GM19395 (cell line): ENCODE data around the gene SLC22A4.

Source experiments
- ATAC-seq: cut with Tn5 transposase; IDR thresholded peaks from one replicate; pipeline ENCODE4 v1.9.1; 2021; ENCODE audit warnings: mild to moderate bottlenecking, moderate library complexity; ENCODE audit not compliant: unreplicated experiment

SLC22A4 gene

GRCh38 chr5:132370971-132371602, 76.9 kb downstream of the SLC22A4 start:
- no peak for ATAC-seq

GRCh38 chr5:132371603-132371994, 77.4 kb downstream of the SLC22A4 start:
- no peak for ATAC-seq

GRCh38 chr5:132372127-132372526, 77.9 kb downstream of the SLC22A4 start:
- ATAC-seq: no peak

- ATAC-seq: no peak
Observed at GRCh38 chr5:132372542-132372941, 78.3 kb downstream of the SLC22A4 start.

GRCh38 chr5:132375957-132376356, 81.8 kb downstream of the SLC22A4 start:
- ATAC-seq: no peak

- no peak for ATAC-seq
Observed at GRCh38 chr5:132376694-132377641, 82.8 kb downstream of the SLC22A4 start.

GRCh38 chr5:132377738-132378137, 83.5 kb downstream of the SLC22A4 start:
- no peak for ATAC-seq

- ATAC-seq: no peak
Observed at GRCh38 chr5:132378580-132378979, 84.4 kb downstream of the SLC22A4 start.

- no peak for ATAC-seq
Observed at GRCh38 chr5:132380047-132380446, 85.9 kb downstream of the SLC22A4 start.

GRCh38 chr5:132380741-132381140, 86.5 kb downstream of the SLC22A4 start:
- no peak for ATAC-seq

GRCh38 chr5:132381614-132382013, 87.4 kb downstream of the SLC22A4 start:
- ATAC-seq: no peak

- ATAC-seq: no peak
Observed at GRCh38 chr5:132383261-132383660, 89.1 kb downstream of the SLC22A4 start.

GRCh38 chr5:132383984-132384383, 89.8 kb downstream of the SLC22A4 start:
- ATAC-seq: no peak

- no peak for ATAC-seq
Observed at GRCh38 chr5:132384506-132385050, 90.4 kb downstream of the SLC22A4 start.

- no peak for ATAC-seq
Observed at GRCh38 chr5:132385326-132386105, 91.3 kb downstream of the SLC22A4 start.

- peak; percentile 85 for ATAC-seq
Observed at GRCh38 chr5:132386644-132387286, 92.6 kb downstream of the SLC22A4 start.

- no peak for ATAC-seq
Observed at GRCh38 chr5:132387640-132388117, 93.5 kb downstream of the SLC22A4 start.

GRCh38 chr5:132388244-132389050, 94.3 kb downstream of the SLC22A4 start:
- no peak for ATAC-seq

GRCh38 chr5:132389051-132389331, 94.8 kb downstream of the SLC22A4 start:
- no peak for ATAC-seq
